Activated CD4-positive, alpha-beta memory T cell treated with anti-CD3 and anti-CD28 coated beads for 36 hours (primary cell): ENCODE data around the gene WDR45. TPM values are rescaled to one million over a fixed set of nuclear protein-coding genes. Genes with fewer than 3 reads are reported as not detected.
"Not testable (repeated sequence)": the region's sequence is repeated elsewhere in the genome, so short reads cannot be mapped to it uniquely, and the experiment has no call there.

Experiments
- CTCF ChIA-PET: fragments of 350-600 bp; sonication (Branson Sonifier 250); formaldehyde crosslinking; loops from one replicate; lab custom pipeline; 2021; ENCODE audit warnings: antibody characterized with exemption, inconsistent platforms; lab: Charles Lee
- POLR2A ChIA-PET: fragments of 350-600 bp; sonication (Branson Sonifier 250); formaldehyde crosslinking; loops from one replicate; lab custom pipeline; 2021; ENCODE audit warnings: antibody characterized with exemption; lab: Charles Lee
- DNase-seq: peaks from one replicate; pipeline ENCODE4 v3.0.0-alpha.2; 2020
- H3K27ac Mint-ChIP-seq: one replicate; pipeline ENCODE4 v1.8.0; 2021; ENCODE audit warnings: mixed read lengths
- H3K27me3 Mint-ChIP-seq: one replicate; pipeline ENCODE4 v1.8.0; 2021; ENCODE audit warnings: mixed read lengths
- H3K36me3 Mint-ChIP-seq: one replicate; pipeline ENCODE4 v1.8.0; 2021; ENCODE audit warnings: mixed read lengths
- H3K4me1 Mint-ChIP-seq: one replicate; pipeline ENCODE4 v1.8.0; 2021; ENCODE audit warnings: low read depth, mixed read lengths
- H3K4me3 Mint-ChIP-seq: one replicate; pipeline ENCODE4 v1.8.0; 2021; ENCODE audit warnings: mild to moderate bottlenecking, mixed read lengths
- H3K9me3 Mint-ChIP-seq: one replicate; pipeline ENCODE4 v1.8.0; 2021; ENCODE audit warnings: mixed read lengths
- intact Hi-C: fragments of 100-400 bp; cut with micrococcal nuclease; formaldehyde crosslinking; loops from one replicate; pipeline ENCODE4 v1.15.1; 2023
- total RNA-seq, 2 experiments: library from RNA; stranded (reverse); gene quantifications; one replicate each; pipeline ENCODE4 v1.2.3, GENCODE V29; 2021

The WDR45 gene
- total RNA-seq = 10 to 100 TPM; 23.3 to 28.9 TPM

DNA sequence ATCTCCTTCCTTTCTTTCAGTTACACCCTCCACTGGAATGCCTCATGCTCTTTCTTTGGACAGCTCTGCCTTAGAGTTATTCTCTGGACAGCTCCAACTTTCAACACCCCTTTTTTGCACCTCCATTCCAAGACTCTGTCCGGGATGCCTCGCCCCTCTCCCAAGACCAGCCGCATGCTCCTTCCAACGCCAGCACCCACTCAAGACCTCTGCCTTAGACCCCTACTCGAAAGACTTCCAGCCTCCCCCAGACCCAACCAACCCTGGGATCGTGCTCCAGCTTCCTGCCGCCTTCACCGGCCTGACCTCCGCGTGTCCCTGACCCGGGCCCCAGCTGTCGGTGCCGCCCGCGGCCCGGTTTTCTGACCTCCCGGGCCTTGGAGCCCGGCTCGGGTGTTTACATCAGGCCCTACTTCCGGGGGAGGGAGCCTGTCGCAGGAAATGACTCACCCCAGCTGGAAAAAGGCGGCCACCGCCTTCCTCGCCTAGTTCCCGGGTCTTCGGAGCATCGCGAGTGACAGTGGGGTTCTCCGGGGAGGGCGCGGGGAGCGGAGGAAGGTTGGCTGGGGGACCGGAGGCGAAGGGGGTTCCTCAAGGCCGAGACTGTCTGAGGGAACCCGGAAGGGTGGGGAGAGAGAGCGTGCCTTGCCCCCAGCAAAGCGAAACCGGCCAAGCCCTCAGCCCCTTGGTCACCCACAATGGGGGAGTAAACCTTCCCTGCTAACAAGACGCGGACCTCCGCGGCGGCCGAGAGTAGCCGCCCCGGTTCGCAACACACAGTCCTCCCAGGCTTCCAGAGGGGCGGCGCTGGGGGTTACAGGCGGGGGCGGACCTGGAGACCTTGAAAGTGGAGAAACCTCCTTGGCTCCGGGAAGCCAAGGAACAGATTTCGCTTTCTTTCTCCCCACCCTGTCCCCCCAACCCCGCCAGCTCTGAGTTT lies at the start of gene WDR45:
Gene WDR45 (minus strand): TSS at position 399 of the 940 bp plus-strand sequence. CDS start 1,792 bp downstream, outside the sequence.
- intact Hi-C loops = no loop called here
- Mint-ChIP-seq H3K4me1 (peaks cover 8% of the 10 kb centered on the region), H3K9me3 (no peaks in the 10 kb centered on the region), H3K27ac (peak within 1 kb of the TSS; percentile 97), H3K36me3 (no peaks in the 10 kb centered on the region), H3K4me3 (peak within 1 kb of the TSS; percentile 94), H3K27me3 (no peaks in the 10 kb centered on the region)
- ChIA-PET CTCF (interaction anchor here (0.6 to 1.0 kb wide), 2 partner anchors 87 to 107 kb away, joined by 3 read pairs; no protein-coding TSS in a partner anchor), POLR2A (interaction anchor here (0.6 kb wide), 2 partner anchors 19 to 84 kb away, joined by 3 read pairs; no protein-coding TSS in a partner anchor)
- peak; percentile 84 for DNase-seq

DNA sequence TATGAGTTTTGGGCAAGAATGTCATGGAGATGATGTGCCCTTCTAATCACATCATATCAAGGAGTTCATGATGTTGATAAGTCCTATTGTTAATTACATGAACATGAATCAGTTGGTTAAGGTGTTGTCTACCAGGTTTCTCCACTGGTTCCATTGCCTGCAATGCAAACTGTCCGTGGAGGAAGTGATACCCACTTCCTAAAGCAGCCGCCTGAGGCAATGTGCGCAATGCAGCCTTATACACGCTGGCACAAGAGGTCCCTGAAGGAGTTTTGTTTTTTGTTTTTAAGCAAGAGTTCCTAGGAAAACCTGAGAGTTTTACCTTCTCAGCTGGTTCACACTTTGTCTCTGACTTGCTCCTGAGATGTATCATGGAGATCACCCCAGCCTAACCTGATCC lies 49.7 kb upstream of the WDR45 start:
- intact Hi-C loops = no loop called here
- CTCF ChIA-PET = no interaction called here
- no peaks in the 10 kb centered on the region for H3K9me3 Mint-ChIP-seq
- no peaks in the 10 kb centered on the region for H3K27me3 Mint-ChIP-seq
- no peaks in the 10 kb centered on the region for H3K36me3 Mint-ChIP-seq
- DNase-seq = no peak
- no peaks in the 10 kb centered on the region for H3K4me1 Mint-ChIP-seq
- H3K27ac Mint-ChIP-seq = no peak overlapping the region
- POLR2A ChIA-PET = no interaction called here
- H3K4me3 Mint-ChIP-seq = no peak overlapping the region

DNA sequence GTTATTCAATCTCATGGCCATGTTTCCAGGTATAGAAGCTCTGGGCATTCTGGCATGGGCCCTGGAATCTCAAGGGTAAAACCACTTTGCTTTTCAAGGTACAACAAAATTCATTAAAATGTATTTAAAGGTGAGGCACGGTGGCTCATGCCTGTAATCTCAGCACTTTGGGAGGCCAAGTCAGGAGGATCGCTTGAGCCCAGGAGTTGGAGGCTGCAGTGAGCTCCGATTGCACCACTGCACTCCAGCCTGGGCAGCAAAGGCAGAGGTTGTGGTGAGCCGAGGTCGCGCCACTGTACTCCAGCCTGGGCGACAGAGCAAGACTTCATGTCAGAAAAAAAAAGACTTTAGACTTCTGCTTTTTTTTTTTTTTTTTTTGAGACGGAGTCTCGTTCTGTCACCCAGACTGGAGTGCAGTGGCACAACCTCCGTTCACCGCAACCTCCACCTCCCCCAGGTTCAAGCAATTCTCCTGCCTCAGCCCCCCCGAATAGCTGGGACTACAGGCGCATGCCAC lies 48.1 kb upstream of the WDR45 start:
- H3K27me3 Mint-ChIP-seq, H3K4me3 Mint-ChIP-seq, POLR2A ChIA-PET, intact Hi-C loops, DNase-seq, H3K36me3 Mint-ChIP-seq, H3K4me1 Mint-ChIP-seq, H3K27ac Mint-ChIP-seq, CTCF ChIA-PET, H3K9me3 Mint-ChIP-seq: not testable (repeated sequence)

DNA sequence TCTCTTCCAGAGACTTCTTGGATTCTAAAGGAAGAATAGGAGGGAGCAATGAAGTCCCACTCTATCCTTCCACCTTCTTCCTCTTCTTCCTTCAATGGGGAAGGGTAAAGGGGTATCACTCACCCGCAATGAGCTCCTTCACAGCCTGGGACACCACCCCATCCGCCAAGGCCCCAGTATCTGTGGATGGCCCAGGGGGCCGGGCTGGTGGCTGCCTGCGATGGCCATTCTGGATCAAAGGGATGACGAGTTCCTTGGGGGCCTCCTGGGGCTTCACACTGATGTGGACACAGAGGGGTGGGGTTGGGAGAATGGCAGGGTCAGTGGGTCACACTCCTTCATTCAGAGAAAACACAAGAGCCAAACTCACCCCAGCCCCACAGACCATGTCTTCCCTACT lies 42.8 kb upstream of the WDR45 start:
- peak overlapping the region; percentile 97 for H3K4me3 Mint-ChIP-seq
- H3K27me3 Mint-ChIP-seq = no peaks in the 10 kb centered on the region
- DNase-seq = no peak
- peaks cover 26% of the 10 kb centered on the region for H3K4me1 Mint-ChIP-seq
- CTCF ChIA-PET = interaction anchor here (0.9 kb wide), 2 partner anchors 33 to 41 kb away, joined by 3 read pairs; no protein-coding TSS in a partner anchor
- H3K9me3 Mint-ChIP-seq = no peaks in the 10 kb centered on the region
- H3K27ac Mint-ChIP-seq = peak overlapping the region; percentile 86
- intact Hi-C loops = loop anchor here (2.0 to 5.0 kb wide), 3 partner anchors 22 to 70 kb away; no protein-coding TSS in a partner anchor
- H3K36me3 Mint-ChIP-seq = peaks cover 8% of the 10 kb centered on the region
- POLR2A ChIA-PET = no interaction called here

DNA sequence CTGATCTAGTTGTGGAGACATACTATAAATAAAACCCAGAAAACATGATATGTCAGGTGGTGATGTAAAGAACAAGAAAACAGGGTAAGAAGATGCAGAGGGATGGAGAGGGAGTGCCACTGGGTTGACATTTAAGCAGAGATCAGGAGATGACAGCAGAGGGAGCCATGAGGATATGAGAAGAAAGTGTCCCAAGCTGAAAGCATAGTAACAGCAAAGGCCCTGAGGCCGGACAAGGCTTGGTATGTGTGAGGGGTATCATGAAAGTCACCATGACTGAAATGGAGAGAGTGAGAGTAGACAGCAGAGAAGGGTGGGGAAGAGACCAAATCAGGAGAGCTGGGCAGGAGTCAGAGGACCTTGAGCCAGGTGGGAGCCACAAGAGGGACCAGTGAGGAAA lies 40.4 kb upstream of the WDR45 start:
- Mint-ChIP-seq H3K9me3 (no peaks in the 10 kb centered on the region), H3K4me1 (peaks cover 37% of the 10 kb centered on the region), H3K27me3 (no peaks in the 10 kb centered on the region), H3K27ac (no peak overlapping the region), H3K36me3 (peaks cover 22% of the 10 kb centered on the region), H3K4me3 (no peak overlapping the region)
- POLR2A ChIA-PET = no interaction called here
- intact Hi-C loops = loop anchor here (5.0 kb wide), 2 partner anchors 37 to 72 kb away; no protein-coding TSS in a partner anchor
- no peak for DNase-seq
- CTCF ChIA-PET = interaction anchor here (1.4 kb wide), 1 partner anchor 36 kb away, joined by 3 read pairs; no protein-coding TSS in a partner anchor

DNA sequence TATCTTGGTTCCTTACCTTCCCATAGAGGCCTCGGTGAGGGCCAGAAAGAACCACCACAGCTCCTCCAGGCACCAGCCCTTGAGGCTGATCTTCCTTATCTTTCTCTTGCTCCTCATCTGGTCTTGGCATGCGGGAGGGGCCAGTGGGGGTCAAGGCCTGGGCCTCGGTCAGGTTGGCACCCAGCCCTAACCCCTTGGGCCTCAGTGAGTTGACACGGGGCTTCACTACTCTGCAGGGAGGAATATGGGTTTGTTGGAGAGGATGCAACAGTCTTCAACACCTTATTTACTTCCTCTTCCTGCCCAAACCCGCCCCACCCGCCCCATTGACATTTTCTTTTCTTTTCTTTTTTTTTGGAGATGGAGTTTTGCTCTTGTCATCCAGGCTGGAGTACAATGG lies 37.9 kb upstream of the WDR45 start:
- POLR2A ChIA-PET = no interaction called here
- no peak overlapping the region for H3K4me3 Mint-ChIP-seq
- H3K36me3 Mint-ChIP-seq = peaks cover 23% of the 10 kb centered on the region
- H3K4me1 Mint-ChIP-seq = peaks cover 28% of the 10 kb centered on the region
- DNase-seq = no peak
- no peaks in the 10 kb centered on the region for H3K27me3 Mint-ChIP-seq
- no peaks in the 10 kb centered on the region for H3K9me3 Mint-ChIP-seq
- peak overlapping the region; percentile 44 for H3K27ac Mint-ChIP-seq
- CTCF ChIA-PET = no interaction called here
- intact Hi-C loops = no loop called here

DNA sequence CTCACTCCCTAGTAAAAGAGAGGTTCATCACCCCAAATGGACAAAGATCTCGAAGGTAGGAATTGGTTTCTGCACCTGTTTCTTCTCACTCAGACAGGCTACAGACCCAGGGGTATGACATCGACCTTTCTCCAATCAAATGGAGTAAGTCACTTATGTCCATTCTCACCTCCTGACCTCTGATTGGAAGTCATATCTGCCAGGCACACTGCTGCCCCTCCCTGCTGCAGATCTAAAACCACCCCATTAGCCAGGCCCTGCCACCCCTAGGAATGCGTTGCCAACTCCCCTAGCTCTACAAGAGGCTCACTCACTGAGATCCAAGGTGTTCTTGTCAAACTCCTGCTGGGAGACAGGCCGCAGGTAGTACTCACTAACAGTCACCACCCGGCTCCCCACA lies 37.0 kb upstream of the WDR45 start:
- ChIA-PET CTCF (no interaction called here), POLR2A (no interaction called here)
- Mint-ChIP-seq H3K36me3 (peaks cover 23% of the 10 kb centered on the region), H3K27ac (no peak overlapping the region), H3K4me3 (no peak overlapping the region), H3K27me3 (no peaks in the 10 kb centered on the region), H3K9me3 (no peaks in the 10 kb centered on the region), H3K4me1 (peaks cover 22% of the 10 kb centered on the region)
- no peak for DNase-seq
- intact Hi-C loops = no loop called here

DNA sequence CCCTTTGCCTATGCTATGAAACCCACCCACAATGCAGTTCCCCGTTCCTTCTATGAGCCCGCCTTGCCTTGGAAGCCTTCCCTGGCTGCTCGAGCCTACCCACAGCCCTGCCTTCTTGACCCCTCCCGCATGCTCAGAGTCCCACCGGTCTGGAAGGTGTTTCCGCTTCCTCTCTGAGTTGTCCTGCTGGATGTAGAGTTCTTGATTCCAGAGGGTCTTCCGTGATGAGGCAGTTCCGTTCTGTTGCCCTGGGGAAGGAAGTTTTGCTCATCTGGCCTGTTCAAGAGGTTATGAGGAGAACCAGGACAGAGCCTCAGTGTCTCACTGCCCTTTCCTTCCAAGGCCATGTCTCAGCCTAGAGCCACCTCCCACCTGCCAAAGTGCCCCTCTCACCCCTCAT lies 36.4 kb upstream of the WDR45 start:
- Mint-ChIP-seq H3K27ac (no peak overlapping the region), H3K36me3 (peaks cover 23% of the 10 kb centered on the region), H3K4me1 (peaks cover 22% of the 10 kb centered on the region), H3K9me3 (no peaks in the 10 kb centered on the region), H3K4me3 (no peak overlapping the region), H3K27me3 (no peaks in the 10 kb centered on the region)
- CTCF ChIA-PET = no interaction called here
- DNase-seq = no peak
- intact Hi-C loops = no loop called here
- POLR2A ChIA-PET = no interaction called here

DNA sequence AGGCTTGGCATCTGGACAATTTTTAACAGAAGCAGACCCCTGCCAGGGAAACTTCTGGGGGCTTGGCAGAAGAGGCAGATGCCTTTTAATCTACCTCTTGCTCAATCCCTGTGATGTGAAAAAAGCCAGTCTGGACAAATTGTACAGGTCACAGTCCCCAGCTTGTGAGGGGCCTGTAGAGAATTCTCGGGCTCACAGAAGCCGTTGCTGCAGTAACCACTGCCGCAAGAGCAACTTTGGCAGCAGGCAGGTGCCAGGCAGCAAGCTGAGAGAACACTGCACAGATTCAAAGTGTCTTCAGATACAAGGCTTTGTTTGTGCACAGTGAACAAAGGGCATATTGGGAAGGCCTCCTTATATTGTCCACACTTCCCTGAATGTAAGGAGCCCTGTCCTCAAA lies 32.1 kb upstream of the WDR45 start:
- CTCF ChIA-PET = no interaction called here
- H3K27ac Mint-ChIP-seq = no peak overlapping the region

DNA sequence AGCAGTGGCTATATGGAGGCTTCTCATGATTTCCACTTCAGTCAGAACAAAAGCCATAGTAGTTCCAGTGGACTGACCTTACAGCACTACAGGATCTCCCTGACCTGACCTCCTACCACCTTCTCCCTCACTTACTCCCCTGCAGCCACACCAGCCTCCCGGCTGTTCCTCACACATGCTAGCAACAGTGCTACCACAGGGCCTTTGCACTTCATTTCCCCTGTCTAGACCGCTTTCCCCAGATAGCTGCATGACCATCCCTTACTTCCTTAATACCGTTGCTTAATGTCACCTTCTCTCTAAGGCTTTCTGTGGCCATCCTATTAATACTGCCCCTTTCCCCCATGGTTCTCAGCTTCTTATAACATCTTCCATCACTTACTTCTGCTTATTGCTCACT lies 30.7 kb upstream of the WDR45 start:
- no peak for DNase-seq
- ChIA-PET CTCF (no interaction called here), POLR2A (no interaction called here)
- H3K27me3 Mint-ChIP-seq = no peaks in the 10 kb centered on the region
- no peak overlapping the region for H3K4me3 Mint-ChIP-seq
- peaks cover 2% of the 10 kb centered on the region for H3K4me1 Mint-ChIP-seq
- H3K36me3 Mint-ChIP-seq = peaks cover 9% of the 10 kb centered on the region
- intact Hi-C loops = no loop called here
- H3K27ac Mint-ChIP-seq = no peak overlapping the region
- H3K9me3 Mint-ChIP-seq = no peaks in the 10 kb centered on the region

More for the DNA sequence above, 32.1 kb upstream of the WDR45 start:
- peaks cover 19% of the 10 kb centered on the region for H3K36me3 Mint-ChIP-seq
- H3K4me1 Mint-ChIP-seq = peaks cover 9% of the 10 kb centered on the region
- no peak overlapping the region for H3K4me3 Mint-ChIP-seq
- POLR2A ChIA-PET = no interaction called here
- intact Hi-C loops = no loop called here
- DNase-seq = no peak
- H3K27me3 Mint-ChIP-seq = no peaks in the 10 kb centered on the region
- H3K9me3 Mint-ChIP-seq = no peaks in the 10 kb centered on the region

DNA sequence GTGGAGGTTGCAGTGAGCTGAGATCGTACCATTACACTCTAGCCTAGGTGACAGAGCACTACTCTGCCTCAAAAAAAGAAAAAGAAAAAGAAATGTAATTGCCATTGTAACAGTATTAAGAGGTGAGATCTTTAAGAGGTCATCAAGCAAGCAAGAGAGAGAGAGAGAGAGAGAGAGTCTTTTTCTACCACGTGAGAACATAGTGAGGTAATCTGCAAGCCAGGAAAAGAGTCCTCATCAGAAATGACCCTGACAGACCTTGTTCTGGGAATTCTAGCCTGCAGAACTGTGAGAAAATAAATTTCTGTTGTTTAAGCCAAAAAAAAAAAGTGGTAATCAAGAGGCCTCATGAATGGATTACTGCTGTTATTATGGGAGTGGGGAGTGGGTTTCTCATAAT lies 29.0 kb upstream of the WDR45 start:
- CTCF ChIA-PET = no interaction called here
- peaks cover 2% of the 10 kb centered on the region for H3K4me1 Mint-ChIP-seq

DNA sequence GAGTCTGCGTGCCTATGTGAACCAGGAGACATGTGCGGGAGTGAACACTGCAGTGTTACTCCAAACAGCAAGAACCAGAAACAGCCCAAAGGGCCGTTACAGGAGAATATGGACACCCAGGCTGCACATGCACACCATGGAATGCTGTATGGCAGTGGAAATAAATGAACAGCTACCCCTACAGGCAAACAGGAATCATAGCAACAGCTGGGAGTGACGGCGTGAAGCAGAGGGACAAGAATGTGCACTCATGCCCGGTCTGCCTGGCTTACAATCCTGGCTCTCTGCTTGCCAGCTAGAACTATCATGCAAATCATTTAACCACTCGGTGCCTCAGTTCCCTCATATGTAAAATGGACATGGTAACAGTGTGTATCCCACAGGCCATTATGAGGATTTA lies 27.2 kb upstream of the WDR45 start:
- no peaks in the 10 kb centered on the region for H3K9me3 Mint-ChIP-seq
- peaks cover 6% of the 10 kb centered on the region for H3K36me3 Mint-ChIP-seq
- intact Hi-C loops = no loop called here
- DNase-seq = no peak
- H3K4me1 Mint-ChIP-seq = peaks cover 2% of the 10 kb centered on the region
- H3K27ac Mint-ChIP-seq = no peak overlapping the region
- ChIA-PET POLR2A (no interaction called here), CTCF (interaction anchor here (1.2 kb wide), 1 partner anchor 64 kb away, joined by 3 read pairs; no protein-coding TSS in a partner anchor)
- H3K27me3 Mint-ChIP-seq = no peaks in the 10 kb centered on the region
- no peak overlapping the region for H3K4me3 Mint-ChIP-seq

More for the DNA sequence above, 29.0 kb upstream of the WDR45 start:
- Mint-ChIP-seq H3K36me3 (peaks cover 6% of the 10 kb centered on the region), H3K27me3 (no peaks in the 10 kb centered on the region), H3K9me3 (no peaks in the 10 kb centered on the region), H3K4me3 (no peak overlapping the region), H3K27ac (no peak overlapping the region)
- no peak for DNase-seq
- POLR2A ChIA-PET = no interaction called here
- intact Hi-C loops = no loop called here
